Kidney (tissue), 14 donors: ENCODE measurements around the gene CFHR3. TPM values are rescaled to one million over a fixed set of nuclear protein-coding genes. Genes with fewer than 3 reads are reported as not detected.
"Not testable (repeated sequence)": the region's sequence is repeated elsewhere in the genome, so short reads cannot be mapped to it uniquely, and the experiment has no call there.

Experiments used
- DNase-seq, 5 donors: peaks; one replicate each; pipeline ENCODE4 v3.0.0-alpha.2; 2013 to 2020
- FAIRE-seq: peaks from 2 replicates; lab custom pipeline; 2012; peaks lifted over from hg19 to GRCh38; lab: Jason Lieb, UNC
- H3K27ac ChIP-seq, 2 donors: one replicate each; pipeline ENCODE4 v1.7.0; 2013; ENCODE audit warnings: low read depth in 2 of 2, low read length in 2 of 2, inconsistent platforms in 1 of 2
- H3K27me3 ChIP-seq: one replicate; pipeline ENCODE4 v1.7.1; 2013; ENCODE audit warnings: low read length, inconsistent platforms; ENCODE audit not compliant: control insufficient read depth, insufficient read depth
- H3K36me3 ChIP-seq, 3 donors: one replicate each; pipeline versions ENCODE4 v1.7.0 to v1.7.1; 2013; ENCODE audit warnings: low read length in 3 of 3, control low read depth in 1 of 3, inconsistent platforms in 1 of 3; ENCODE audit not compliant: insufficient read depth in 3 of 3, control insufficient read depth in 2 of 3
- H3K4me1 ChIP-seq, 3 donors: one replicate each; pipeline versions ENCODE4 v1.7.0 to v1.7.1; 2013; ENCODE audit warnings: low read length in 3 of 3, inconsistent platforms in 1 of 3, low read depth in 1 of 3; ENCODE audit not compliant: control insufficient read depth in 2 of 3, insufficient read depth in 2 of 3
- H3K4me3 ChIP-seq, 3 donors: one replicate each; pipeline versions ENCODE4 v1.7.0 to v1.8.1; 2013; ENCODE audit warnings: low read length in 3 of 3, control low read depth in 1 of 3, inconsistent platforms in 1 of 3
- H3K9ac ChIP-seq, 3 donors: one replicate each; pipeline versions ENCODE4 v1.7.0 to v1.7.1; 2013; ENCODE audit warnings: low read length in 3 of 3, control low read depth in 1 of 3, inconsistent platforms in 1 of 3
- H3K9me3 ChIP-seq, 3 donors: one replicate each; pipeline versions ENCODE4 v1.7.0 to v1.7.1; 2013; ENCODE audit warnings: low read length in 3 of 3, control low read depth in 1 of 3, inconsistent platforms in 1 of 3; ENCODE audit not compliant: control insufficient read depth in 2 of 3, insufficient read depth in 1 of 3
- intact Hi-C: fragments of 100-400 bp; cut with DNase I; formaldehyde crosslinking; loops from one replicate; pipeline ENCODE4 v1.11.1; 2022
- polyA plus RNA-seq: library from polyadenylated mRNA; stranded (reverse); fragments of 350-450 nt; fragmentation: Illumina TruSeq; extraction: RNeasy Lipid Tissue Mini Kit (QIAGEN cat#74804); gene quantifications from one replicate; pipeline ENCODE4 v1.2.3, GENCODE V29; 2014; ENCODE audit warnings: low read depth, low replicate concordance; ENCODE audit not compliant: insufficient read depth
- total RNA-seq: library from RNA; stranded (reverse); fragmentation: NEBNext Ultra II Directional; extraction: Animal tissue kit (Norgen Biotek cat#: 25700); gene quantifications from one replicate; pipeline ENCODE4 v1.2.1, GENCODE V29; 2021
- TF ChIP-seq, protein P1 (sequence below): IDR thresholded peaks from 3 replicates; pipeline ENCODE4 v1.5.1; 2012; ENCODE audit warnings: mild to moderate bottlenecking, moderate library complexity, borderline replicate concordance; ENCODE audit not compliant: insufficient read depth; ENCODE audit errors: extremely low read depth
- donor health status: control.
- donor health status: control.
- donor health status: control.
- donor health status: control.
- donor health status: control.
- donor health status: DM: yes; HTN: yes; CAD: no.
- donor health status: Normal renal cell carcinoma (clear cell type).

The CFHR3 gene
- total and polyA plus RNA-seq, 2 donors from 2014 or later = 2.1 TPM; not detected in 1

DNA sequence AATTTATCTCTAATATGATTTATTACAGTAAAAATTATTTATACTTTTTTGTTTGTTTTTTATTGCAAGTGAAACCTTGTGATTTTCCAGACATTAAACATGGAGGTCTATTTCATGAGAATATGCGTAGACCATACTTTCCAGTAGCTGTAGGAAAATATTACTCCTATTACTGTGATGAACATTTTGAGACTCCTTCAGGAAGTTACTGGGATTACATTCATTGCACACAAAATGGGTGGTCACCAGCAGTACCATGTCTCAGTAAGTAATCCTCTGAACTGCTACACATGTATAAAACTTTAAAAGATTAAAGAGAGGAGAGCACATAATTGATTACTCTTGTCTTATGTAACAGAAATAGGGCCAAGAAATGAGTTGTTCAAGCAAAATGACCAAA, 4.5 kb downstream of the CFHR3 start:
- Histone ChIP-seq H3K9ac (no peak overlapping the region), H3K27ac (no peak overlapping the region), H3K4me3 (no peak overlapping the region), H3K9me3 (no peaks in the 10 kb centered on the region), H3K4me1 (no peaks in the 10 kb centered on the region), H3K36me3 (no peaks in the 10 kb centered on the region), H3K27me3 (no peaks in the 10 kb centered on the region)
- FAIRE-seq = no peak
- TF ChIP-seq, protein P1, sequence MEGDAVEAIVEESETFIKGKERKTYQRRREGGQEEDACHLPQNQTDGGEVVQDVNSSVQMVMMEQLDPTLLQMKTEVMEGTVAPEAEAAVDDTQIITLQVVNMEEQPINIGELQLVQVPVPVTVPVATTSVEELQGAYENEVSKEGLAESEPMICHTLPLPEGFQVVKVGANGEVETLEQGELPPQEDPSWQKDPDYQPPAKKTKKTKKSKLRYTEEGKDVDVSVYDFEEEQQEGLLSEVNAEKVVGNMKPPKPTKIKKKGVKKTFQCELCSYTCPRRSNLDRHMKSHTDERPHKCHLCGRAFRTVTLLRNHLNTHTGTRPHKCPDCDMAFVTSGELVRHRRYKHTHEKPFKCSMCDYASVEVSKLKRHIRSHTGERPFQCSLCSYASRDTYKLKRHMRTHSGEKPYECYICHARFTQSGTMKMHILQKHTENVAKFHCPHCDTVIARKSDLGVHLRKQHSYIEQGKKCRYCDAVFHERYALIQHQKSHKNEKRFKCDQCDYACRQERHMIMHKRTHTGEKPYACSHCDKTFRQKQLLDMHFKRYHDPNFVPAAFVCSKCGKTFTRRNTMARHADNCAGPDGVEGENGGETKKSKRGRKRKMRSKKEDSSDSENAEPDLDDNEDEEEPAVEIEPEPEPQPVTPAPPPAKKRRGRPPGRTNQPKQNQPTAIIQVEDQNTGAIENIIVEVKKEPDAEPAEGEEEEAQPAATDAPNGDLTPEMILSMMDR = no peak
- DNase-seq = no peak
- intact Hi-C loops = no loop called here

DNA sequence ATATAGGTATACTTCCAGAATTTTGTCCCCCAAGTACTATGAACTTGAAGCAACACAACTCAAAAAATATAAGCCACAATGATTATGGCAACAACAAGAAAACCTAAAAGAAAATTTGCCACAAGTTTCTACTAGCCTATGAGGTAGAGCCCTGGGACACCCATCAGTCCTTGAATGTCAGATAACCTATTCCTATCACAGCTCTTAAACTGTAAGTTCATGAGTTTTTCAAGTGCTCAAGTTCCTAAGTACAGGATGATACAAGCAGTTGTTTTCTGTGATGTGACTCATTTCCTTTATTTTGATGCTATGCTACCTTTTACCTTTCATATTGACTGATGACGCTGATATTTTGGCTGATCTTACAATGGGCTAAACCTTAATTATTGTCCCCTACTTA, 16.6 kb downstream of the CFHR3 start:
- H3K9ac ChIP-seq, intact Hi-C loops, H3K27me3 ChIP-seq, H3K27ac ChIP-seq, H3K9me3 ChIP-seq, H3K4me1 ChIP-seq, H3K36me3 ChIP-seq, H3K4me3 ChIP-seq, DNase-seq, FAIRE-seq: not testable (repeated sequence)

DNA sequence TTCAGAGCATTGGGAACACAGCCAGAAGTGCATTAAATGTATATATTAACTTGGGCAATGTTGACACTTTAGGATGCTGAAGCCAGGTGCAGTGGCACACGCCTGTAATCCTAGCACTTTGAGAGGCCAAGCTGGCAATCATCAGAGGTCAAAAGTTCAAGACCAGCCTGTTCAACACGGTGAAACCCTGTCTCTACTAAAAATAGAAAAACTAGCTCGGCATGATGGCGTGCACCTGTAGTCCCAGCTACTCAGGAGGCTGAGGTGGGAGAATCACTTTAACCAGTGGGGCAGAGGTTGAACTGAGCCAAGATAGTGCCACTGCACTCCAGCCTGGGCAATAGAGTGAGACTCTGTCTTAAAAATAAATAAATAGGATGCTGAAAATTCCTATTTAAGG, 19.5 kb downstream of the CFHR3 start:
- H3K27ac ChIP-seq, H3K9ac ChIP-seq, intact Hi-C loops, H3K4me1 ChIP-seq, H3K4me3 ChIP-seq, FAIRE-seq, H3K27me3 ChIP-seq, H3K9me3 ChIP-seq, H3K36me3 ChIP-seq: not testable (repeated sequence)
- peak in 1 of 5 donors; percentile 2 for DNase-seq

DNA sequence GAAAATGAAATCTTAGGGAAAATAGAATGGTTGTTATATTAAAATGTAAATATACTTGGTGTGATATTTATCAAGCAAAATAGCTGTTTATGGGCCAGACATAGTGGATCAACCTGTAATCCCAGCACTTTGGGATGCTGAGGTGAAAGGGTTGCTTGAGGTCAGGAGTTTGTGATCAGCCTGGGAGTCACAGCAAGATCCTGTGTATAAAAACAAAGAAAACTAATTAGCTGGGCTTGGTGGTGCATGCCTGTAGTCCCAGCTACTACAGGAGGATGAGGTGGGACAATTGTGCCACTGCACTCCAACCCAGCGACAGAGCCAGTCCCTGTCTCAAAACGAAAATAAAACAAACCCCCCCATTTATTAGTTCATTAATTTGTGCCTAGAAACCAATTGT, 23.3 kb downstream of the CFHR3 start:
- H3K27ac ChIP-seq = no peak overlapping the region
- H3K9me3 ChIP-seq = no peaks in the 10 kb centered on the region
- no peak overlapping the region for H3K4me3 ChIP-seq
- H3K27me3 ChIP-seq = no peaks in the 10 kb centered on the region
- no peaks in the 10 kb centered on the region for H3K4me1 ChIP-seq
- no peak overlapping the region for H3K9ac ChIP-seq
- H3K36me3 ChIP-seq = no peaks in the 10 kb centered on the region
- no peak for FAIRE-seq
- intact Hi-C loops = no loop called here
- no peak for DNase-seq
- TF ChIP-seq, protein P1 = no peak

DNA sequence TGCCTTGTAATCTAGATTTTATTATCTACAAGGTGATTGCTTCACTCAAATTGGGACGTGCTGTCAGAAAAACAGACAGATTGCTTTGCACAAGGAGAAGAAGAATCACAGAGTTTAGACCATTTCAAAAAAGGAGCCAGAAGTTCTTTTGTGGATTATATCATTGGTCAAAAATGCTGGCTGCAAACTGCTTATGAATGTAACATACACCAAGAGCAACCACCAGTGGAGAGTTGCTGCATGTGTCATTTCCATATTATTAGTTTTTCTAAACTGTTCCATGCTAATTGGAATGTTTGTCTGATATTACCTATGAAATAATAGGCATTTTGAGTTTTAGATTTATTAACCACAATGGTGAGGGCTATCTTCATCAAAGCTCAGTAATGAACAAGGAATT, 27.3 kb downstream of the CFHR3 start:
- intact Hi-C loops, H3K4me3 ChIP-seq, H3K27me3 ChIP-seq, DNase-seq, H3K27ac ChIP-seq, FAIRE-seq, H3K9me3 ChIP-seq, H3K36me3 ChIP-seq, H3K4me1 ChIP-seq, H3K9ac ChIP-seq: not testable (repeated sequence)
